Loucy (cell line): ENCODE results near the gene KLHDC8B.

Experiments used
- H2AFZ ChIP-seq: fragments of 200-600 bp; sonication (generic); 2 replicates; pipeline ENCODE4 v1.6.0; 2016; ENCODE audit warnings: antibody characterized with exemption, mild to moderate bottlenecking, low read length, moderate library complexity
- H3F3A ChIP-seq: fragments of 200-600 bp; 2 replicates; pipeline ENCODE4 v1.6.0; 2016; ENCODE audit warnings: antibody characterized with exemption, low read depth, mild to moderate bottlenecking
- H3K27me3 ChIP-seq: fragments of 200-600 bp; sonication (generic); 2 replicates; pipeline ENCODE4 v1.6.1; 2014; ENCODE audit warnings: low read length, mild to moderate bottlenecking; ENCODE audit not compliant: insufficient read depth, poor library complexity, severe bottlenecking
- H3K36me3 ChIP-seq: fragments of 200-600 bp; sonication (generic); 2 replicates; pipeline ENCODE4 v1.6.1; 2016; ENCODE audit warnings: low read length; ENCODE audit not compliant: insufficient read depth
- H3K4me1 ChIP-seq: fragments of 200-600 bp; sonication (generic); 2 replicates; pipeline ENCODE4 v1.5.1; 2014; ENCODE audit warnings: low read length, mild to moderate bottlenecking; ENCODE audit not compliant: insufficient read depth, poor library complexity, severe bottlenecking
- H3K4me2 ChIP-seq: fragments of 200-600 bp; sonication (generic); 2 replicates; pipeline ENCODE4 v1.6.0; 2014; ENCODE audit warnings: antibody characterized with exemption, low read length, low read depth, mild to moderate bottlenecking; ENCODE audit not compliant: poor library complexity, severe bottlenecking
- H3K4me3 ChIP-seq: fragments of 200-600 bp; sonication (generic); 2 replicates; pipeline ENCODE4 v1.5.1; 2014; ENCODE audit warnings: low read length, mild to moderate bottlenecking, mixed read lengths; ENCODE audit not compliant: poor library complexity, severe bottlenecking
- H3K79me2 ChIP-seq: fragments of 200-600 bp; sonication (generic); 2 replicates; pipeline ENCODE4 v1.6.1; 2014; ENCODE audit warnings: low read length; ENCODE audit not compliant: insufficient read depth
- H3K9ac ChIP-seq: fragments of 200-600 bp; sonication (generic); 2 replicates; pipeline ENCODE4 v1.6.0; 2014; ENCODE audit warnings: mild to moderate bottlenecking, low read depth, low read length, moderate library complexity; ENCODE audit not compliant: poor library complexity, severe bottlenecking
- H3K9me2 ChIP-seq: fragments of 200-600 bp; sonication (generic); replicated peaks from 2 replicates; pipeline ENCODE4 v1.6.1; 2016; ENCODE audit warnings: low read depth, low read length, mixed read lengths
- H3K9me3 ChIP-seq: fragments of 200-600 bp; sonication (generic); 2 replicates; pipeline ENCODE4 v1.6.1; 2014; ENCODE audit warnings: mild to moderate bottlenecking, antibody characterized with exemption, low read length, low read depth; ENCODE audit not compliant: insufficient read depth
- H4K20me1 ChIP-seq: fragments of 200-600 bp; sonication (generic); 2 replicates; pipeline ENCODE4 v1.6.0; 2014; ENCODE audit warnings: antibody characterized with exemption, low read length, mild to moderate bottlenecking; ENCODE audit not compliant: insufficient read depth, poor library complexity, severe bottlenecking
- CTCF ChIP-seq: fragments of 200-600 bp; sonication (generic); conservative IDR thresholded peaks from 2 replicates; pipeline ENCODE4 v1.5.1; 2014; ENCODE audit warnings: mild to moderate bottlenecking, antibody characterized with exemption, low read length
- EZH2phosphoT487 ChIP-seq: fragments of 200-600 bp; IDR thresholded peaks from 2 replicates; pipeline ENCODE4 v1.6.1; 2018; ENCODE audit warnings: antibody characterized with exemption, mild to moderate bottlenecking, moderate library complexity, borderline replicate concordance

The KLHDC8B gene

GRCh38 chr3:49148159-49148558 is 23.2 kb upstream of the KLHDC8B start:
- Histone ChIP-seq H3K9me2 (no peaks in the 10 kb centered on the region), H4K20me1 (no peaks in the 10 kb centered on the region), H3F3A (no peaks in the 10 kb centered on the region), H3K9ac (no peak overlapping the region), H2AFZ (no peak overlapping the region), H3K27me3 (peaks cover 5% of the 10 kb centered on the region), H3K4me1 (no peaks in the 10 kb centered on the region), H3K4me3 (no peak overlapping the region), H3K79me2 (no peaks in the 10 kb centered on the region), H3K9me3 (no peaks in the 10 kb centered on the region), H3K4me2 (no peak overlapping the region), H3K36me3 (no peaks in the 10 kb centered on the region)
- TF ChIP-seq EZH2phosphoT487 (no peak), CTCF (no peak)

- H3K36me3 ChIP-seq: no peaks in the 10 kb centered on the region
- no peaks in the 10 kb centered on the region for H3K9me2 ChIP-seq
- H3K79me2 ChIP-seq: no peaks in the 10 kb centered on the region
- peaks cover 5% of the 10 kb centered on the region for H3K27me3 ChIP-seq
- H2AFZ ChIP-seq: no peak overlapping the region
- no peak overlapping the region for H3K4me2 ChIP-seq
- H3K4me1 ChIP-seq: no peaks in the 10 kb centered on the region
- no peak overlapping the region for H3K4me3 ChIP-seq
- no peak overlapping the region for H3K9ac ChIP-seq
- TF ChIP-seq CTCF (no peak), EZH2phosphoT487 (no peak)
- H3F3A ChIP-seq: no peaks in the 10 kb centered on the region
- no peaks in the 10 kb centered on the region for H3K9me3 ChIP-seq
- no peaks in the 10 kb centered on the region for H4K20me1 ChIP-seq
Observed at GRCh38 chr3:49151610-49152009, 19.8 kb upstream of the KLHDC8B start.

GRCh38 chr3:49153349-49153912 is 18.0 kb upstream of the KLHDC8B start:
- H3K9ac ChIP-seq: no peak overlapping the region

More at GRCh38 chr3:49153349-49153912, 18.0 kb upstream of the KLHDC8B start:
- Histone ChIP-seq H3K27me3 (peaks cover 5% of the 10 kb centered on the region), H3K9me3 (no peaks in the 10 kb centered on the region), H3K36me3 (no peaks in the 10 kb centered on the region), H3K4me2 (no peak overlapping the region), H4K20me1 (no peaks in the 10 kb centered on the region), H3K4me1 (no peaks in the 10 kb centered on the region), H3K79me2 (no peaks in the 10 kb centered on the region), H3K9me2 (no peaks in the 10 kb centered on the region), H3F3A (no peaks in the 10 kb centered on the region), H2AFZ (no peak overlapping the region), H3K4me3 (no peak overlapping the region)
- TF ChIP-seq EZH2phosphoT487: no peak
- TF ChIP-seq CTCF: no peak
